SK-MEL-5 (cell line): ENCODE results near the gene PIK3C2G. TPM values are rescaled to one million over a fixed set of nuclear protein-coding genes. Genes with fewer than 3 reads are reported as not detected.

Experiments used
- DNase-seq: peaks from one replicate; pipeline ENCODE4 v3.0.0-alpha.2; 2016; ENCODE audit warnings: low read depth, low spot score
- in situ Hi-C: cut with HindIII; loops from 2 replicates; pipeline ENCODE4 v1.10.0; 2016; ENCODE audit warnings: low sequenced_read_pairs, high pct_unique_total_duplicates, low pct_unique_long_range_greater_than_20kb
- total RNA-seq: library from RNA; depleted of rRNA; stranded (reverse); fragments of >200 nt; shearing (Covaris generic); gene quantifications from 2 replicates; pipeline ENCODE4 v1.2.3, GENCODE V29; 2014

The PIK3C2G gene
- total RNA-seq, 1 experiment from 2014 or later = not detected

DNA sequence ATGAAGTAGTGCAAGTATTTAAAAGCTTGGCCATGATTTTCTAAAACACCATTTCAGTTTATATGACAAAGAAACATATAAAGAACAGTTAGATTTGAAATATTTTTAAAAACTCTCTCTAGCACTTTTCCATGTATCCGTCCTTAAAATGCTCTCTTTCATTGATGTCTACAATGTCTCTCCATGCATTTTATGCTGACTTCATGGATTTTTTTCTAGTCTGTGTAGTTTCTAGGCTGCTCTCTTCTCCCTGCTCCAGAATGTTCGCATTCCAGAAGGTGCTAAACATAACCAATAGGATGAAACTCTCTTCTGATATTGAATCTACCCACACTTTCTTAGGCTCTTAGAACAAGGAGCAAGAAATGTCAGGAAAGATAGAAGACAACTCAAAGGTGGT is 351.7 kb downstream of the PIK3C2G start:
- in situ Hi-C loops = no loop called here
- DNase-seq = no peak

GRCh38 chr12:18620986-18621385 is 359.7 kb downstream of the PIK3C2G start:
- in situ Hi-C loops = no loop called here
- no peak for DNase-seq

GRCh38 chr12:18629445-18629844 is 368.1 kb downstream of the PIK3C2G start:
- in situ Hi-C loops = no loop called here
- DNase-seq = no peak

DNA sequence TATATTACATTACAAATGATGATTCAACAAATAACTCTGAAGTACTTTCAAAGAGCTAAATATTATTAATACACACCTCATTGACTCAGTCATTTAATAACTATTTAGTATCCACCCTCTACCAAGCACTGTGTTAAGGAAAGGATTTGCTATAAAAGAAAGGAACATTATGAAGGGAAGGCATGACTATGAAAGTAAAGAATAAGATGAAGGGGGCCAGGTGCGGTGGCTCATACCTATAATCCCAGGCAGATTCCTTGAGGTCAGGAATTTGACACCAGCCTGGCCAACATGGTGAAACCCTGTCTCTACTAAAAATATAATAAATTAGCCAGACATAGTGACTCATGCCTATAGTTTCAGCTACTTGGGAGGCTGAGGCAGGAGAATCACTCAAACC is 368.6 kb downstream of the PIK3C2G start:
- in situ Hi-C loops = no loop called here
- DNase-seq = no peak

DNA sequence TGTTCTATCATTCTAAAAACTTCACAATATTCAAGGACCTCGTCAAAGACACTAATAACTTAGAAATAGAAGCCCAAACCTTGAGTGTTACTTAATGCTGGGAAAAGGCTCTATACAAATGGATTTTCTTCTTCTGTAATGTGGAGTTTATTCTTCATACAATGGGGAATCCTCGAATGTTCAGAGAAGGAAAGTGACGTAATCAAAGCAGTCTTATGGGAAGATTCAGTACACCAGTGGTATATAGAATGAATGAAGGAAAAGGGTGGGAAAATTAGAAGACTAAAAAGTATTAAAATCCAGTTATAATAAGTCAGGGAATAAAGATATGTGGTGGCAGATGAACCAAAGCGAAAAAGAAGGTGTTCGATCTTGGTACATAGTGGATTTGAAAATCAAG is 370.0 kb downstream of the PIK3C2G start:
- DNase-seq = no peak
- in situ Hi-C loops = no loop called here

GRCh38 chr12:18632848-18633247 is 371.5 kb downstream of the PIK3C2G start:
- in situ Hi-C loops = no loop called here
- no peak for DNase-seq

DNA sequence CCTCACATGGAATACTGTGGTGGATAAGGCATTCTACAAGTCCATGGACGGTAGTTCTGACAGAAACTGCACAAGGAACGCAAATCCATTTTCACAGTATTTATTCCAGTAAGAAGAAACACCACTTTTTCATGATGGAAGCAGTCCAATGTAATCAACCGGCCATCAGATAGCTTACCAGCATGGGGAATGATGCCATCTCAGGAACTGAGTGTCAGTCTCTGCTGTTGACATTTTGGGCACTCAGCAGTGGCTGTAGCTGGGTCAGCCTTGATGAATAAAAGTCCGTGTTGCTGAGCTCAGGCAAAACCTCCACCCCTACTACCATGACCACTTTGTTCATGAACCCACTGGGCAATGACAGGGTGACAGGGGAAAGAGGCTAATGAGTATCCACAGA is 373.1 kb downstream of the PIK3C2G start:
- in situ Hi-C loops = no loop called here
- DNase-seq = no peak

DNA sequence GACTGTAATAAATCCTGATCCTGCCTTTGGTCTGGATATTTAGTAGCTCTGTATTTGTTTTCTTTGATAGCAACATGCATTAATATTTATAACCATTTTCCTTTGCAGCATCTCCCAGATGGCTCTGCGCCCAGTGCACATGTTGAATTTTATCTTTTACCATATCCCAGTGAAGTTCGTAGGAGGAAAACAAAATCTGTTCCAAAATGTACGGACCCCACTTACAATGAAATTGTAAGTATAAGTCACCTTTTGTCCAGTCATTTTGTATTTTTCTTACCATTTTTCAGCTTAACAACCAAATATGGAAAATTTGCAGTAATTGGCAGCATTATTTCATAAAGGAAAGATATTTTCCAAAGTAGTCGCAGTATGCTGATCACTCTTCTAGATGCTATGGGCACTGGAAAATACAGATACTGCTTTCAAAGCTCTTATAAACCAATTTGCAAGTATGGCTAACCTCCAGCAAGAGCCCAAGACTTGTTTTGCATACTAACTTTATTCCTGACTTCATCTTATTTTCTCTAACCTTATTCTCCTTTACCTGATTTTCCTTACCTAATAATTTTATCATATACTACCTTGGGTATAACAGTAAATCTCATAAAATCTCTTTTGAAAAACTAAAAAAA is 379.1 kb downstream of the PIK3C2G start:
- DNase-seq = no peak
- in situ Hi-C loops = no loop called here

- in situ Hi-C loops = no loop called here
- DNase-seq = no peak
These were observed 382.4 kb downstream of the PIK3C2G start for GRCh38 chr12:18643681-18644080.

DNA sequence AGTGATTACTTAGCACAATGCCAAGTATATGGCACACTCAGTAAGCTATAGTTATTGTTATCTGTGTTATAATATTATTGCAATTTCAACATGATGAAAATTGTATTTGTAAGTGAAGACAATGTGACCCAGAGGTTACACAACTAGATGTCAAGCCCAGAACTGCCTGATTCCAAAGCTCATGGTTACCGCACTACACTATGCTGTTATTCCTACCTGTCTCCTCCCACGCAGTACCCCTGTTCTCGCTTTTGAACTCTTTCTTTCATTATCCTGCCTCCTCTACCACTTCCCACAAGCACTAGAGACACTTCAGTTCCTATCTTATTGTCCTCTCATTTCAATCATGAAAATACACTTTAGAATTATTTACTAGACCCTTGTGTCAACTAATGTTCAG is 383.2 kb downstream of the PIK3C2G start:
- in situ Hi-C loops = no loop called here
- DNase-seq = no peak

GRCh38 chr12:18646286-18646890 is 385.1 kb downstream of the PIK3C2G start:
- DNase-seq = no peak
- in situ Hi-C loops = no loop called here

- no peak for DNase-seq
- in situ Hi-C loops = no loop called here
These were observed 390.2 kb downstream of the PIK3C2G start for GRCh38 chr12:18651525-18651924.

DNA sequence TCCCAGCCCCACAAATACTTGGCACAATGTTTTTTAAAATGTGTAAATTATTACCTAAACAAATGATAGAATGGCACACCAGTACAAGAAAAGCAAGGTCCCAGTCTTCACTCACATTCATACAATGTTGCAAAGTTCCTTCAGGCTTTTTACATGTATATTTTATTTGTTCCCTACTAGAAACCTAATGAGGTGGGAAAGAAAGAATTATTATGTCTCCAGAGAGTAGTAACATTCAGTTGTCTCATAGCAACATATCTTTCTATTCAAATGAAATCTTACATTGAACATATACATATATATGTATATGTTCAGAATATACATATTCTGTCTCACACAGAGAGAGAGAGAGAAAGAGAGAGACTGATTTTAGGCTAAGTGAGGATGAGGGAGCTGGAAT is 391.3 kb downstream of the PIK3C2G start:
- DNase-seq = no peak
- in situ Hi-C loops = no loop called here

- in situ Hi-C loops = no loop called here
- no peak for DNase-seq
These were observed 392.1 kb downstream of the PIK3C2G start for GRCh38 chr12:18653465-18653864.

DNA sequence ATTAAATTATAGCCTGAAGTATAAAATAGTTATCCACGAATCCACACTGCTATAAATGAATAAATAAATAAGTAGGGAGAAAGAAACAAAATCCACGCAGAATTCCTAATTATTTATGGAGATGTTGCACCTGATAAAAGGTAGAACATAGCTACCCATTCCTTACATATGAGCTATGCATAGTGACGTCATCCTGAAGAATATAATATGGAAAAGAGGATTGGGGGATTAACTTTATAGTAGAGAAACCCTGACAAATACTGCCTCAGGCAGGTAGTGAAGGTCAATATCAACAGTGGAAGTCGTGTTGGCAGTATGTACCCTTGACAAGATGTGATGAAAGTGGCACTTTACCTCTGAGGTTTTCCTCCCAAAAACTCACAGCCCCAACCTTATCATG is 394.0 kb downstream of the PIK3C2G start:
- in situ Hi-C loops = no loop called here
- DNase-seq = no peak

DNA sequence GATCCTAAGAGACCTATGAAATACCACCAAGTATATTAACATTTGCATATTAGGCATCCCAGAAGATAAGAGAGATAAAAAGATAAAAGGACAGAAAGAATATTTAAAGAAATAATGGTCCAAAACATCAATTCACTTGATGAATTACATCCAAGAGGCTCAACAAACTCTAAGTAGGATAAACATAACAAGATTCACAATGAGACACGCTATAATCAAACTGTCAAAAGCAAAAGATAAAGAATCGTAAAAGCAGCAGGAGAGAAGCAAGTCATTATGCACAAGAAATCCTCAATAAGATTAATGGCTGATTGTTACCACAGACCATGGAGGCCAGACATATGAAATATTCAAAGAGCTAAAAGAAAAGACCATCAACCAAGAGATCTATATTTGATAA is 396.9 kb downstream of the PIK3C2G start:
- no peak for DNase-seq
- in situ Hi-C loops = no loop called here

- DNase-seq = no peak
- in situ Hi-C loops = no loop called here
These were observed 397.5 kb downstream of the PIK3C2G start for GRCh38 chr12:18658829-18659228.

DNA sequence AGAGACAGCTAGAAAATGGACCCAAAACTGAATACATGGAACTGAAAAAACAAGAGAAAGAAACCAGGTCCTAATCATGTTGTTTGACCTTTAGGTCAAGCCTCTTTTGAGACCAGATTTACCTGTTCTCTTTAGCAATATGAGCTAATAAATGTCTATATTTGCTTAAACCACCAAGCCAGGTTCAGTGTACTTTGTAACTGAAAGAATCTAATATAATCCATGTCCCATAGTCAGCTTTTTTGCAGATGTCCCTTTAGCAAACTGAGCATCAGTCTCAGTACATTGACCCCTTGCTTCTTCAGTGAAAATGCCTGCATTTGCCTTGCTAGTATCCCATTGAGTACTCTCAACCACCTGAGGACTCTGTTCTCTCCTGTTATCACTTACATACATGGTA is 414.8 kb downstream of the PIK3C2G start:
- DNase-seq = no peak
- in situ Hi-C loops = no loop called here

DNA sequence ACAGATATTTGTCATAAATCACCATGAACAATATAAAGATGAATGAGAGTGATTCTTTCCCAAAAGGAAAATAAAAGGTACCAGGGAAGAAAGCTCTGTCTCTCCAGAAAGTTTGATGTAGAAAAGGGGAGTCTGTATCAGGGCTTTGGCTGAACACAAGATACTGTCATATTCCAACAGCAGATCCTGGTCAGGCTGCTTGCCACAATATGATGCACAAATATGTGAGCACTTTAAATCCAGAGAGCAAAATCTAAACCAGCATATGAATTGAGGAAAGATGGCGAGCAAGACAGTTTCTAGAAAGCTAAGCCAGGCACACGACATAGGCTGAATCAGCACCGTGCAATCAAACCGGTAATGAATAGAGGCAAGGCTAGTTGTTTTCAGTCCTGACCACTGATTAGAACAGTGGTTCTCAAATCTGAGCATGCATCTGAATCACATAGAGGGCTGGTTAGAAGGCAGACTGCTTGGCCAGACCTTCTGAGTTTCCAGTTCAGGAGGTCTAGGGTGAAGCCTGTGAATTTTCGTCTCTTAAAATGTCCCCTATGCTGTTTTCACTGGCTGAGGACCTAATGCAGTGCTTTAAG is 415.8 kb downstream of the PIK3C2G start:
- no peak for DNase-seq
- in situ Hi-C loops = no loop called here
